Activated T-helper 17 cell treated with anti-CD3 and anti-CD28 coated beads, Interleukin-2, amount 50 U/mL, for 72 hours (primary cell): Measurements from ENCODE around the gene SLIT3. TPM values are rescaled to one million over a fixed set of nuclear protein-coding genes. Genes with fewer than 3 reads are reported as not detected.

Experiments
- ATAC-seq: fragments of 150-1000 bp; cut with Tn5 transposase; replicated peaks from 2 replicates; pipeline ENCODE4 v1.10.0; 2021; ENCODE audit warnings: mild to moderate bottlenecking, moderate library complexity
- H3K27ac Mint-ChIP-seq: one replicate; pipeline ENCODE4 v1.8.0; 2022; ENCODE audit warnings: mixed read lengths
- H3K27me3 Mint-ChIP-seq: one replicate; pipeline ENCODE4 v1.8.0; 2022; ENCODE audit warnings: mixed read lengths
- H3K36me3 Mint-ChIP-seq: one replicate; pipeline ENCODE4 v1.8.0; 2022; ENCODE audit warnings: low read depth, mild to moderate bottlenecking, mixed read lengths
- H3K4me1 Mint-ChIP-seq: one replicate; pipeline ENCODE4 v1.8.0; 2022; ENCODE audit warnings: mixed read lengths
- H3K4me3 Mint-ChIP-seq: one replicate; pipeline ENCODE4 v1.8.0; 2022; ENCODE audit warnings: mild to moderate bottlenecking, mixed read lengths
- H3K9me3 Mint-ChIP-seq: one replicate; pipeline ENCODE4 v1.8.0; 2022; ENCODE audit warnings: mixed read lengths
- total RNA-seq, 2 donors: library from RNA; stranded (reverse); gene quantifications; one replicate each; pipeline ENCODE4 v1.2.3, GENCODE V29; 2022

SLIT3 gene
- total RNA-seq, 2 donors from 2014 or later, result 0.26 TPM; not detected in 1

DNA sequence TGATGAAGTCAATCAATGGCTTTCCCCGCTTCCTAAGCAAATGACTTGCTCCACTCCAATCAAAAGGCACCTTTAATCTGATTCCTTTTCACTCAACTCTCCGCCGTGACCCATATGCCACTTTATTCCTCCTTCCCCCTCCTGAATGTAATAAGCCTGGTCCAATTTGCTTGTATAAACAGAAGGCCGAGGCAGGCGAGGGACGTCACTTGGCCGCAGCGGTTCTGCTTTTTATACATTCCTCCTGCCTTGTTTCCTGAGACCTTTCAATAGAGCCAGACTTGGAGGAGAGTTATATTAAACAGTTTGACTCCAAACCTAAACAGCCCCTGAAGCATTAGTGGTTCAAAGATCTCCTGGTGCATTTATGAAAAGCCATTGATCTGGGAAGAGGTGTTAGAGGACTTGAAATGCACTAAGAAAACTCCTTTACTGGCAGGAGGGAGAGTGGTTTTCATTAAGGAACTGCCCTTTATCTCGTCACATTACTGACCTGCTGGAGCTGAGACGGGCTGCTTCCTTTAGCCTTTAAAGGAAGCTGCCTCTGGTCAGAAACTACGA is 273.4 kb downstream of the SLIT3 start:
- Mint-ChIP-seq H3K4me3 (no peak overlapping the region), H3K27ac (no peak overlapping the region), H3K4me1 (no peaks in the 10 kb centered on the region), H3K9me3 (no peaks in the 10 kb centered on the region), H3K27me3 (peaks cover 12% of the 10 kb centered on the region), H3K36me3 (no peaks in the 10 kb centered on the region)
- no peak for ATAC-seq

DNA sequence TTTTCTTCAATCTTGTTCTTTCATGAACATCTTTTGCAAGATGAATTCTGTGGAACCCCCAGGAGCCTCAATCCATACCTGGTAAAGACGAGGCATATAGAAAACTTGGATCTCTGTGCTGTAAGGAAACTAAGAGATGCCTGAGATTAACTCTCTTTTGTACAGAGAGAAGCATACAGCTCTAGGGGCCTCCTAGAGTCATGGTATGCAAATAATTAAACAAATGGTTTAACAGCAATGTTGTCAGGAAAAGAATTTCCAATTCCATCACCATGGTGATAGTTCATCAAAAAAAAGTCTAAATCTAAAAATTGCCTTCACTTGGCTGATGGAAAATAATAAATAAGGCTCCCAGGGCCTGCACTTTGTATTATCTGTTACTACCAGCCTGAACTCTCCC is 275.4 kb downstream of the SLIT3 start:
- H3K27ac Mint-ChIP-seq, result no peak overlapping the region
- ATAC-seq, result no peak

DNA sequence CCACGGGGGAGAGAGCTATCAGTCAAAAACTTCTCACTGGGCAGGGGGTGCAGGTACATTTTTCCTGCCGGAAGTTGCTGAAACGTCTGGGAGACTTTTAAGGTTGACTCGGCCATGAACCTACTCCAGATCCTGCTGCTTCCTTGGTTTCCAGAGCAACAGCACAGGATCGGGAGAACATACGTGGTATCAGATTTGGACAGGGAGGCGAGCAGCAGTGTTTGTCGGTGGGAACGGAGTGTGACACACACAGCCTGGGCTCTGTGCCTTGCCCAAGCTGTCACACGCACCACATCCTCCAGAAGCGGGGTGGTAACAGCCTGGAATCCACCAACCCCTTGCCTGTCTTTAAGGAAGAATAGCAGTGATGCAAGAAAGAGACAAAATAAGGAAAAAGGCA is 276.5 kb downstream of the SLIT3 start:
- no peak overlapping the region for H3K27ac Mint-ChIP-seq
- no peaks in the 10 kb centered on the region for H3K9me3 Mint-ChIP-seq
- H3K4me3 Mint-ChIP-seq, result no peak overlapping the region
- H3K4me1 Mint-ChIP-seq, result no peaks in the 10 kb centered on the region
- H3K27me3 Mint-ChIP-seq, result peaks cover 12% of the 10 kb centered on the region
- ATAC-seq, result no peak
- H3K36me3 Mint-ChIP-seq, result no peaks in the 10 kb centered on the region

More for the DNA sequence above, 275.4 kb downstream of the SLIT3 start:
- no peak overlapping the region for H3K4me3 Mint-ChIP-seq
- no peaks in the 10 kb centered on the region for H3K9me3 Mint-ChIP-seq
- no peaks in the 10 kb centered on the region for H3K36me3 Mint-ChIP-seq
- H3K4me1 Mint-ChIP-seq, result no peaks in the 10 kb centered on the region
- peaks cover 12% of the 10 kb centered on the region for H3K27me3 Mint-ChIP-seq

DNA sequence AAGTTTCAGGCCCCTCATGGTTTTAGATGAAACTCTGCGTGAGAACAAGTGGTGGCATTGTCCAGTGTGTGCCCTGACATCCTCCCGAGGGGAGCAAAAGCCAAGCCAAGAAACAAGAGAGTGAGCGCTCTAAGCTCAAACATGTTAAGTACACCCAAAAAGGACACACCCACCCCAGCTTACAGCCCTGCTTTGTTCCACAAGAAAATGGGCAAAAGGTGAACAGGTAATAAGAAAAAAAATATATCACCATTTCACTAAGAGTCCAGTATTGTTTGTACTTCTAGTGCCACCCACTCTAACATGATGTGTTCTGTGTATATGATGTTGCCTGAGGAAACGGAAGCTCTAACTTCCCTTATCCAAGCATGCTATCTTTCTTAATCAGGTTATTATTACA is 278.2 kb downstream of the SLIT3 start:
- no peaks in the 10 kb centered on the region for H3K9me3 Mint-ChIP-seq
- peaks cover 8% of the 10 kb centered on the region for H3K27me3 Mint-ChIP-seq
- no peak overlapping the region for H3K4me3 Mint-ChIP-seq
- ATAC-seq, result no peak
- H3K36me3 Mint-ChIP-seq, result no peaks in the 10 kb centered on the region
- no peak overlapping the region for H3K27ac Mint-ChIP-seq
- H3K4me1 Mint-ChIP-seq, result no peaks in the 10 kb centered on the region

DNA sequence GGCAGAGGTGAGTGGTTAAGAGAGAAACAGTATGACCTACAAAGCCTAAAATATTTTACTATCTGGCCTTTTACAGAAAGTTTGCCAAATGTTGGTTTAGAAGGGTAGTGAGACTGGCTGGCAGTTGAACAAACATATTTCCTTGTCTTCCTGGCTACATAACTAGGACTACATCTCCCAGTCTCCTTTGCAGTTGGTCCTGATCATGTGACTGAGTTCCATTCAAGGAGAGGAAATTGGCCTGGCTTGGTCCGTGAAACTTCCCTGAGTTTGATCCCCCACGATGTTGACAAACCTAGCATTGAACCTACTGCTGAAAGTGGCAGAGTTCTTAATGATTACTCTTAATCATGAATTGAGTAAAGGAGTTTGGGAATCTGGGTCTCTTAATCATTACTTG is 280.8 kb downstream of the SLIT3 start:
- Mint-ChIP-seq H3K27ac (no peak overlapping the region), H3K4me3 (no peak overlapping the region), H3K36me3 (no peaks in the 10 kb centered on the region), H3K27me3 (peaks cover 6% of the 10 kb centered on the region), H3K9me3 (no peaks in the 10 kb centered on the region), H3K4me1 (no peaks in the 10 kb centered on the region)
- ATAC-seq, result no peak

DNA sequence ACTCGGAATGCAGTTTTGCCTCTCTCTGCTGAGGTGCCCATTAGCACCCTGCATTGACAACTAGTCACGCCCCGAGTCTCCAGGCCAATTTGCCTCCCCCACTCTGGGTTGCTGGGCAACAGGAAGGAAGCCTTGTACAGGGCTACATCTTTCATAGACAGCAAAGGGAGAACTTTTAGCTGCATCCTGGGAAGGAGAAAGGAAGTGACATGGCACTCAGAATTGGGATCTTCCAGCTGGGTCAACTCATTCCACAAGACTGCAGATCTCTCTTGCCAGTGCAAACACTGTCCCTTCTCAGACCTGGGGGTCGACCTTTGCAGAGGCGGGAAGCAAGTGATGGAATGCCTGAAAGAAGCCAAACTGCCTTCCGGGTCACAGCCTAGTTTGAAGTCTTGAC is 282.0 kb downstream of the SLIT3 start:
- ATAC-seq, result no peak
- Mint-ChIP-seq H3K4me3 (no peak overlapping the region), H3K4me1 (no peaks in the 10 kb centered on the region), H3K27ac (no peak overlapping the region), H3K36me3 (no peaks in the 10 kb centered on the region), H3K9me3 (no peaks in the 10 kb centered on the region), H3K27me3 (peaks cover 4% of the 10 kb centered on the region)

DNA sequence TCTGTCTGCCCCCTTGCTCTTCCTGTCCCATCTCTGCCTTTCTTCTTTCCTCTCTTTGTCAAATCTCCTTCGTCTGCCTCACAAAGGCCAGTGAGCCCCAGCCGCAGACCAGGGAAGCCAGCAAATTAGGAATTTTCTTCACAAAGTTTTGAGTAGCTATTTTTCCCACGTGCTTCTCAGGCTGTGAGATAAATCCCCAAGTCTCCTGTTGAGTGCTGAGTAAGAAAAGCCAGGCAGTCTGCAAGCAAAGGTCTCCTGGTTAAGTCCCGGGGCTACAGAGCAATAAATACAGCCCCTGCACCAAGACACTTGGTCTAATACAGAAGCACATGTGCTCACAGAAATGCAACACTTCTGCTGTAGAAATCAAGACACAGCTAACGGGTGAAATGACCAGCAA is 284.9 kb downstream of the SLIT3 start:
- H3K4me3 Mint-ChIP-seq, result no peak overlapping the region
- peaks cover 10% of the 10 kb centered on the region for H3K27me3 Mint-ChIP-seq
- no peaks in the 10 kb centered on the region for H3K36me3 Mint-ChIP-seq
- H3K4me1 Mint-ChIP-seq, result no peaks in the 10 kb centered on the region
- no peak for ATAC-seq
- H3K9me3 Mint-ChIP-seq, result no peaks in the 10 kb centered on the region
- no peak overlapping the region for H3K27ac Mint-ChIP-seq

DNA sequence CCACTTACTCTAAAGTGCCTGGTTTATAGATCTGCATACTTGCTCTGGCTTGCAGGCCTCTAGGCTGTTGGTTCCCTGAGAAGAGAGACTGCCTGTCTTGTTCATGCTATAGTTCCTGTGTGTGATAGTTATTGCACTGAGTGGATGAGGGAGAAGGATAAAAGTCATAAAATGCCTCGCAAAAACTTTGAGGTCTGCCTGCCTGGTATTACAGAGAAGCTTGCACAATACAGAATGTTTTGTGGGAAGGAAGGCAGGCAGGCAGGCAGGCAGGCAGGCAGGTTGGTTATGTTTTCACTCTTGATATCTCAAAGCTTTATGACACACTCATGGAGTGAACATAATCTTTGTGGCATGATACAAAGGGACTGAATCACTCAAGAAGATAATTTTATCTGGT is 287.1 kb downstream of the SLIT3 start:
- no peaks in the 10 kb centered on the region for H3K36me3 Mint-ChIP-seq
- H3K4me1 Mint-ChIP-seq, result no peaks in the 10 kb centered on the region
- no peaks in the 10 kb centered on the region for H3K9me3 Mint-ChIP-seq
- H3K27ac Mint-ChIP-seq, result no peak overlapping the region
- H3K4me3 Mint-ChIP-seq, result no peak overlapping the region
- peaks cover 11% of the 10 kb centered on the region for H3K27me3 Mint-ChIP-seq
- no peak for ATAC-seq

DNA sequence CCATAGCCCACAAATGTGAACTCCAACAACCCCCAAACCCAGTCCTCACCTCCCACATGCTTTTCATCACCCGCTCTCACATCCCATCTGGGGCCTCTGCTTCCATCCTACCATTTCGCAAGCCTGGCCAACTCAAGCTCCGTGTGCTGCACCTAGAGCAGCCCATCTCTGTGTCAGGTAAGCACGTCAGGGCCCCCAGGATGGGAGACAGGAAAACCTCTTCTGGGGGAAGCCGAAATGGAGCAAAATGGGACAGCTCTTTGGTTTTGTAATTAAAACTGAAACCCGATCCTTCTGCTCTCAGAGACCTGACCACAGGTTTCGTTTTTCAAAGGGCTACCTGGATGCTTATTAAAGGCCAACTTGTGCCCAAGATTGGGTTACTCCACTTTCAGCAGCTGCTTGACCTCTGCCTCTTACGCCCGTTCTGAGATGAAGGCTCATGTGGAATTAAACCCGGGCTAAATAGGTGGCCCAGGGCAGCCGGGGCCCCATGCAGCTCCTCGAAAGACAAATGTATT is 287.7 kb downstream of the SLIT3 start:
- no peak overlapping the region for H3K27ac Mint-ChIP-seq
- no peaks in the 10 kb centered on the region for H3K9me3 Mint-ChIP-seq
- no peaks in the 10 kb centered on the region for H3K36me3 Mint-ChIP-seq
- ATAC-seq, result no peak
- H3K4me1 Mint-ChIP-seq, result no peaks in the 10 kb centered on the region
- H3K27me3 Mint-ChIP-seq, result peaks cover 13% of the 10 kb centered on the region
- H3K4me3 Mint-ChIP-seq, result no peak overlapping the region

DNA sequence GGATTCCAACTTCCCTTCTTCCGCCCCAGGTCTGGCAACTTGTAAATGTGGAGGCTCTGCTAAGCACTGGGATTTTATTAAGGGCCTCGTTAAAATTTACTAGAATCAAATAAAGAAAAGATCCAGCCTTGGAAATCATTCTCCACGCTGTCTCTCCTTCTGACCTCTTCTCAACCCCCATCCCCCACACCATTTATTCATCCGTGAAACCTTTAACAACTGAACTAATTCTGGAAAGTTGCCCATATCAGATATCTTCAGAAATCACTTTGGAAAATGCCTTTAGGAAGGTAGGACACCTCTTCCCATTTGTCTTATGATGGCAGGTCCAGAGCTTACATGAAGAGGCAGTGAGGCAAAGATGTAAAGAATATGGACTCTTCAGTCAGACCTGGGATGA is 288.5 kb downstream of the SLIT3 start:
- Mint-ChIP-seq H3K36me3 (no peaks in the 10 kb centered on the region), H3K9me3 (no peaks in the 10 kb centered on the region), H3K27me3 (peaks cover 16% of the 10 kb centered on the region), H3K4me1 (no peaks in the 10 kb centered on the region), H3K27ac (no peak overlapping the region), H3K4me3 (no peak overlapping the region)
- no peak for ATAC-seq

DNA sequence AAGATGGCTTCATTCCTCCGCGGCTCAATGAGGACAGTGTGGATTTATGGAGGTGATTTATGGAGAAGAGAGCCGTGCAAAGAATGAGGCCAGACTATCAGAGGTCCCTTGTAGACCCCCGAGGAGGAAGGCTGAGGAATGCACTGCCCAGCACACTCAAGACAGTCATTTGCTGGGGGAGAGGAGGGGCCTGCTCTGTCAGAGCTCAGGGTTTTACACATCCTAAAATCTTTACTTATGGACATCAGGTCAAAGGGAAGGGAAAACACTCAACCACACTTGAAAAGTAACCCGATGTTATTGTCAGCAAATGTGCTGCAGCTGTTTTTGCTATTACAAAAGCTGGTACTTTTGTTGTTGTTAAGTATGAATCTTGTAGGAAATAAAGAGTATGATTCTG is 289.5 kb downstream of the SLIT3 start:
- H3K36me3 Mint-ChIP-seq, result no peaks in the 10 kb centered on the region
- no peak overlapping the region for H3K4me3 Mint-ChIP-seq
- ATAC-seq, result no peak
- H3K4me1 Mint-ChIP-seq, result no peaks in the 10 kb centered on the region
- no peaks in the 10 kb centered on the region for H3K9me3 Mint-ChIP-seq
- peaks cover 20% of the 10 kb centered on the region for H3K27me3 Mint-ChIP-seq
- no peak overlapping the region for H3K27ac Mint-ChIP-seq

DNA sequence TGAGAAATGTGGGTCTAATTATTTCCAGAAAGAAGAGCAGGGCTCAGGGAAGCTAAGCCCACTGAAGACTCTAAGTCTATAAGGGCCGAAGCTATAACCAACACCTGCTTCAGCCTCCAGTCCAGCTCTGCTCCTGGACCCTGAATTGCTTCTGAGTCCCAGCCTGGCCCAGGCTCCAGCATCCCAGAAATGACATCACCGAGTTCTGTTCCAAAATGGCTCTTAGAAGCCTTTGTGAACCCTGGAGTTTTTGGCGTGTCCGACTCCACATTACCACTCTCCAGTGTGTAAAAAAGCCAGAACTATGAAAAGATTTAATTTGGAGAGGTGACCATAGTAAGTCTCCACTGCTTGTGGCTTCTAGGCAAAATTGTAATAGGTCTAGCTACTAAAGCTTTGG is 289.9 kb downstream of the SLIT3 start:
- ATAC-seq, result no peak
- H3K36me3 Mint-ChIP-seq, result no peaks in the 10 kb centered on the region
- H3K9me3 Mint-ChIP-seq, result no peaks in the 10 kb centered on the region
- H3K4me3 Mint-ChIP-seq, result no peak overlapping the region
- peaks cover 22% of the 10 kb centered on the region for H3K27me3 Mint-ChIP-seq
- H3K27ac Mint-ChIP-seq, result no peak overlapping the region
- no peaks in the 10 kb centered on the region for H3K4me1 Mint-ChIP-seq

DNA sequence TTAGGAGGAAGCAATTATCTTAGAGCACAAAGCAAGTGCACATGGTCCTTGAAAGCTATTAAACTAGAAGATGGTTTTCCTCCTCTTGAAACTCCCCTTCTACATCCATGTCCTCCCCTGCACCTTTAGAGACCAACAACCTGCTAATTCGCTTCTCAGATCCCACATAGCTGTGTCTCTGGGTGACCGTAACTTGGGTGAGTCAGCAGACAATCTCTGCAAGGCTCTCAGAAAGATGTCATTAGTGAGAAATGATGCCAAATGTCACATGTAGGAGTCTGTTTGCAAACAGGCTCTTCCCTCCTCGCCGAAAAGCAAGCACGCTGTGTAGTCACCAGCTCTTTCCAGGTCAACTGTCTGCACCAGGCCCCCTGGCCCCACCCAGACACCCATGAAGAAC is 291.8 kb downstream of the SLIT3 start:
- Mint-ChIP-seq H3K27me3 (peaks cover 18% of the 10 kb centered on the region), H3K27ac (no peak overlapping the region), H3K4me1 (no peaks in the 10 kb centered on the region), H3K9me3 (no peaks in the 10 kb centered on the region), H3K36me3 (no peaks in the 10 kb centered on the region), H3K4me3 (no peak overlapping the region)
- ATAC-seq, result no peak

DNA sequence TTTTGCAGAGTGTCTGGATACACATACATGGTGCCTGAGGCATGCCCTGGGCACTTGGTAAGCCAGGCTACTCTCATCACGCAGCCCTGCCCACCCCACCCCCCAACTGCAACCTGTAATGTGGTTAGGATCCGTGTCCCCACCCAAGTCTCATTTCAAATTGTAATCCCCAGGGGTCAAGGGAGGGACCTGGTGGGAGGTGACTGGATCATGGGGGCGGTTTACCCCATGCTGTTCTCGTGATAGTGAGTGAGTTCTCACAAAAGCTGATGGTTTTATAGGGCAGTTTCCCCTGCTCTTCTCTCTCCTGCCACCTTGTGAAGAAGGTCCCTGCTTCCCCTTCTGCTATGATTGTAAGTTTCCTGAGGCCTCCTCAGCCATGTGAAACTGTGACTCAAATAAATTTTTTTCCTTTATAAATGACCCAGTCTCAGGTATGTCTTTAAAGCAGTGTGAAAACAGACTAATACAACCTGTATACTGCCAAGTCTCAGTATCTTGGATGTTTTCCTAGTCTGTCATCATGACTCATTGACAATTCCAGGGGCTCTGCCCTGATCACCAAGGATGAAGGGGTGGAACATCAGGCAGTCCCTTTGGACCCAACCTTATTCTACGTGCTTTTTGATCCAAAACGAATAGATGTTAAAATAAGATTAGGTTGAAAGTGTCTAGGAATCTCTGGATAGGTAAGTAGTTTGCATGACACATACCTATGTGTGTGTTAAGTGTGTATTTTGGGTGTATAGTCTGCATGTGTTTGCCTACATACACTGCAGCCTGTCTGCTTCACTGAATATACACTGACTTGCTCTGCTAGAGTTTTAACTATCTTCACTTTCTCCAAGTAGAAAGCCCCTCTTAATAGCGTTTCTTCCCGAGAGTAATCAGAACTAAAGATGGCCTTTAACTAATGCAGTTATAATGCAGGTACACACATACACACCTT is 293.8 kb downstream of the SLIT3 start:
- H3K36me3 Mint-ChIP-seq, result no peaks in the 10 kb centered on the region
- H3K4me1 Mint-ChIP-seq, result no peaks in the 10 kb centered on the region
- no peak overlapping the region for H3K27ac Mint-ChIP-seq
- no peak overlapping the region for H3K4me3 Mint-ChIP-seq
- peaks cover 18% of the 10 kb centered on the region for H3K27me3 Mint-ChIP-seq
- no peak for ATAC-seq
- no peaks in the 10 kb centered on the region for H3K9me3 Mint-ChIP-seq

DNA sequence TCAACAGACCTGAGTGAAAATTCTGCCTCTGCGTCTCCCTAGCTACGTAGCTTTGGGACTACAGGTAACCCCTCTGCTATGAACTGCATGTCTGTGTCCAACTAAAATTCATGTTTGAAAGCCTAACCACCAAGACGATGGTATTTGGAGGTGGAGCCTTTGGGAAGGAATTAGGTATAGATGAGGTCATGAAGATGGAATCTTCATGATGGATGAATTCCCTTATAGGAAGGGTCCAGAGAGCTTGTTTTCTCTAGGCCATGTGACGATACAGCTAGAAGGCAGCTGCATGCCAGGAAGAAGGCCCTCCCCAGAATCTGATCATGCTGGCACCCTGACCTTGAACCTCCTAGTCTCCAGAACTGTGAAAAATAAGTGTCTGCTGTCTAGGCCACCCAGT is 296.4 kb downstream of the SLIT3 start:
- no peaks in the 10 kb centered on the region for H3K4me1 Mint-ChIP-seq
- peaks cover 21% of the 10 kb centered on the region for H3K27me3 Mint-ChIP-seq
- no peaks in the 10 kb centered on the region for H3K36me3 Mint-ChIP-seq
- H3K4me3 Mint-ChIP-seq, result no peak overlapping the region
- H3K9me3 Mint-ChIP-seq, result no peaks in the 10 kb centered on the region
- no peak for ATAC-seq
- H3K27ac Mint-ChIP-seq, result no peak overlapping the region
